ENCODE data around the gene HSPB1.
"Not testable (repeated sequence)": the region's sequence is repeated elsewhere in the genome, so short reads cannot be mapped to it uniquely, and the experiment has no call there.

Gene HSPB1

DNA sequence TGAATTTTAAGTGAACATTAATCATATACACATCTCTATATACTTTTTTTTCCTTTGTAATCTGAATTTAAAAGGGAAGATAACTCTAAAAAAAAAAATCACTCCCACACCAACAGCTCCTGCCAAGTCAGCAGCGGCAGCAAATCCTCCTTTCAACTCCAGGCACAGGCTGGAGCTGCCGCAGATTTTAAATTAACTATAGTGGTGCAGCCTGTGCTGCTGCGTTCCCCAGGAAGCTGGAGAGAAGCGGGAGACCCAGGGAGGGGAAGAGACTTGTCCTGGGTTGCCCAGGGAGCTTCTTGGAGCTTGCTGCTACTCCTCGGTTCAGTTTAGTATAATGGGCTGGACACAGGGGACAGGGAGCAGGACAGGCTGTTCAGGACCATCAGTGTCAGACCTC lies 32.6 kb upstream of the HSPB1 start:
- Histone ChIP-seq H3K9me3 (no peaks in the 10 kb centered on the region), H3K27me3 (ENCODE audit: low read depth) (no peaks in the 10 kb centered on the region), H3K36me3 (replicated peaks) (no peaks in the 10 kb centered on the region), H3K4me1 (peaks cover 5% of the 10 kb centered on the region; the same call in 1 of the 2 replicates), H3K4me3 (no peak overlapping the region)
- DNase-seq (ENCODE audit: low spot score in 2 of 2) = no peak
- in situ Hi-C loops (cut with MboI; ENCODE audit: low sequenced_read_pairs) = no loop called here

DNA sequence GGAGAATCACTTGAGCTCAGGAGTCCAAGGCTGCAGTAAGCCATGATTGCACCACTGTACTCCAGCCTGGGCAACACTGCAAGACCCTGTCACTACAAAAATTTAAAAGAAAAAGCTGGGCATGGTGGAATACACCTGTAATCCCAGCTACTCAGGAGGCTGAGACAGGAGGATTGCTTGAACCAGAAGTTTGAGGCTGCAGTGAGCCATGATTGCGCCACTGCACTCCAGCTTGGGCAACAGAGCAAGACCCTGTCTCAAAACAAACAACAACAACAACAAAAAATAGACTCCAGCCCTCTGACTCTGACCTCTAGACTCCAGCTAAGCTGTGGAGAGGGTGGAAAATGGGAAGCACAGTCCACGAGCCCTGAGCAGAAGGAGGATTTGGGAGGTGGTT lies 31.1 kb upstream of the HSPB1 start:
- H3K27me3 ChIP-seq (ENCODE audit: low read depth); H3K36me3 ChIP-seq (replicated peaks); H3K9me3 ChIP-seq; DNase-seq (ENCODE audit: low spot score in 2 of 2); H3K4me3 ChIP-seq; H3K4me1 ChIP-seq; in situ Hi-C loops (cut with MboI; ENCODE audit: low sequenced_read_pairs): not testable (repeated sequence)

DNA sequence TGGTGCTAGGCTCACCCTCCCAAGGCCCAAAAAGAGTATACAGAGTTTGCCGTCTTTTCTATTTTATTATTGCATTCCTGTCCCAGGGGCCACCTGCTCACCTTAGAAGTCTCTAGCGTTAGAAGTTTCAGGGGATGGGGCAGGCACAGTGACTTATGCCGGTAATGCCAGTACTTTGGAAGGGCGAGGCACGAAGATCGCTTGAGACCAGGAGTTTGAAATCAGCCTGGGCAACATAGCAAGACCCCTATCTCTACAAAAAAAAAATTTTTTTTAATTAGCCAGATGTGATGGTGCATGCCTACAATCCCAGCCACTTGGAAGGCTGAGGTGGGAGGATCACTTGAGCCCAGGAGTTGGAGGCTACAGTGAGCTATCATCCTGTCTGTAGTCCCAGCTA lies 30.3 kb upstream of the HSPB1 start:
- no peak overlapping the region for H3K4me3 ChIP-seq
- no peaks in the 10 kb centered on the region for H3K4me1 ChIP-seq
- H3K36me3 ChIP-seq (replicated peaks) = no peaks in the 10 kb centered on the region
- no peaks in the 10 kb centered on the region for H3K9me3 ChIP-seq
- no peak for DNase-seq (ENCODE audit: low spot score in 2 of 2)
- H3K27me3 ChIP-seq (ENCODE audit: low read depth) = no peaks in the 10 kb centered on the region
- in situ Hi-C loops (cut with MboI; ENCODE audit: low sequenced_read_pairs) = no loop called here

DNA sequence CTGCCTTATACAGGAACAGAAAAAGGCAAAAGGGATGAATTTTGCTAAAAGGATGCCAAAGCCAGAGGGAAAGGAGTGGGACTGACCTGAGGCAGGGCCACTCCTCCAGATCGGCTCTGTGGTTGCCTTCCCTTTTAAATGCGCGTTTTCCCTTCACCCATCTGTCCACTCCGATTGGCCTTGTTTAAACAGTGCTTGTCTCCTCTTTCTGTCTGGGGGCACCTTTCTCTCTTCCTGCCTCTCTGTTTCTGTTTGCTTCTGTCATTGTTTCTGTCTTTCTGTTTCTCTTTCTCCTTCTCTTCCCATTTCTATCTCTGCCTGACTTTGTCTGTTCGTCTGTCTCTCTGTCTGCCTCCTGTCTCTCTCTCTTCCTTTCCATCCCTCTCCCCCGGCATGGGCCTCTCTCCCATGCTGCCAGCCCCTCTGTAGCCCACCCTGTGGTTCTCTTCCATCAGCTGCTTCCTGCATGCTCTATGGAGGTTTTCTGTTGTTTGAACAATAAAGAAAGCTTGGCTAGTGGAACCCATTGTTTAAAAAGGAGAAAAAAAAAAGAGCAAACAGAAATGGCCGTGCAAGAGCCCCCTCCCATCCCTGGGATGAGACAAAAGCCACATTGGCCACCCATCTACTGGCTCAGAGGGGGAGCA lies 29.5 kb upstream of the HSPB1 start:
- H3K36me3 ChIP-seq (replicated peaks) = no peaks in the 10 kb centered on the region
- DNase-seq (ENCODE audit: low spot score in 2 of 2) = no peak
- H3K27me3 ChIP-seq (ENCODE audit: low read depth) = no peaks in the 10 kb centered on the region
- H3K9me3 ChIP-seq = no peaks in the 10 kb centered on the region
- in situ Hi-C loops (cut with MboI; ENCODE audit: low sequenced_read_pairs) = no loop called here
- H3K4me1 ChIP-seq = no peaks in the 10 kb centered on the region
- no peak overlapping the region for H3K4me3 ChIP-seq

DNA sequence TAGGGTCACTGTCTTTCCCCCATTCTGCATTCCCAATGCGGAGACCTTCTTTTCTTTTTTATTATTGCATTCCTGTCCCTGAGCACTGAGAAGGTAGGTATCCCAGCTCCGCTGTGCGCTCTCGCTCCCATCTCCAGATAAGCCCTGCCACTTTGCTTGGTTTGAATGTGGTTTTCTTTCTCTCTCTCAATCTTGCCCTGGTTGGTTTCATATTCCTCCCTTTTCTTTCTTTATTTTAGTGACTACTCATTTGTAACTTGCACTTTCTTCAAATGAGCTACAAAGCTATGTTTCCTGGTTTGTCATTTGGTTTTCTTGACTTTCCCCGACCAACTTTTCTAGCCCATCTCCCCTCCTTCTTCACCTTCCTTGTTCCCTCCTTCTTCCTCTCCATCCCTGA lies 29.0 kb upstream of the HSPB1 start:
- Histone ChIP-seq H3K27me3 (ENCODE audit: low read depth) (no peaks in the 10 kb centered on the region), H3K36me3 (replicated peaks) (no peaks in the 10 kb centered on the region), H3K4me3 (no peak overlapping the region), H3K4me1 (no peaks in the 10 kb centered on the region), H3K9me3 (no peaks in the 10 kb centered on the region)
- DNase-seq (ENCODE audit: low spot score in 2 of 2) = no peak
- in situ Hi-C loops (cut with MboI; ENCODE audit: low sequenced_read_pairs) = no loop called here

DNA sequence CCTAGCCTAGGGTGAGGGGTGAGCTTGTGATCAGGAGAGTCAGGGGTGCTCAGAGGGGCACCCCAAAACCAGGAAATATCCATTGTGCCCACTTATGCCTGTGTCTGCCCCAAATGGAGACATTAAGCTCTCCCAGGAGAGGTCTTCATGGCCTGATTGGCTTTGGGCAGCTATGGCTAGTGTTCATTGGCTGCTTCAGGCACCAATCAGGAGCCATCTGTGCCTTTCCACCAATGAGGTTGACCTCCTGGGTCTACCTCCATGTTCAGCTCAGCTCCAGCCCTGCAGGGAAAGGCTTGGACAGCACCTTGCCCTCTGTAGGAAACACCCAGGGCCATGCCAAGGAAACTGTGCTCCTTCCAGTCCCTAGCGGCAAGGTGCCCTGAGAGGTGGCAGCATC lies 23.9 kb upstream of the HSPB1 start:
- Histone ChIP-seq H3K9me3 (no peaks in the 10 kb centered on the region), H3K27me3 (ENCODE audit: low read depth) (no peaks in the 10 kb centered on the region), H3K4me1 (peaks cover 3% of the 10 kb centered on the region; the same call in 1 of the 2 replicates), H3K4me3 (no peak overlapping the region), H3K36me3 (replicated peaks) (no peaks in the 10 kb centered on the region)
- DNase-seq (ENCODE audit: low spot score in 2 of 2) = peak in 1 of 2 experiments; percentile 41
- in situ Hi-C loops (cut with MboI; ENCODE audit: low sequenced_read_pairs) = no loop called here

DNA sequence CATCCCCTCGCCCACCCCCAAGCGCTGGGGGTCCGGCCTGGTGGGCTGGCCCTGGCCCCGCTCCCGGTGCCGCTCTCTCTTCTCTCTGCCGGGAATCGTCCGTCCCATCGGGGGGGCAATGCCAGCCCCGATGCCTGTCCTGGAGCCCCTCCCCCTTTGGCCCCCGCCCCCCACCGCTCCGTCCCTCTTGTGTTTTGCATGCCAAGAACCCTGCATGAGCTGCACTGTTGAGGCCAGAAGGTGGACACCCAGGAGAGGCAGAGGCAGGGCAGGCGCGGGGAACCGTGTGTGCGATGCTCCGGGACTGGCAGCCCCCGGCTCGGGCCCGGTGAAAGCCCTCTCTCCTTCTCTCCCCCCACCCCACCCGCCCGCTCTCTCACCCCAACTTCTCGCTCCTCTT lies 22.1 kb upstream of the HSPB1 start:
- Histone ChIP-seq H3K4me1 (peaks cover 3% of the 10 kb centered on the region; the same call in 1 of the 2 replicates), H3K4me3 (no peak overlapping the region), H3K36me3 (replicated peaks) (0 out of 2 replicates have a peak, but pooled peaks cover 3% of the 10 kb centered on the region), H3K9me3 (no peaks in the 10 kb centered on the region), H3K27me3 (ENCODE audit: low read depth) (no peaks in the 10 kb centered on the region)
- no peak for DNase-seq (ENCODE audit: low spot score in 2 of 2)
- in situ Hi-C loops (cut with MboI; ENCODE audit: low sequenced_read_pairs) = no loop called here

DNA sequence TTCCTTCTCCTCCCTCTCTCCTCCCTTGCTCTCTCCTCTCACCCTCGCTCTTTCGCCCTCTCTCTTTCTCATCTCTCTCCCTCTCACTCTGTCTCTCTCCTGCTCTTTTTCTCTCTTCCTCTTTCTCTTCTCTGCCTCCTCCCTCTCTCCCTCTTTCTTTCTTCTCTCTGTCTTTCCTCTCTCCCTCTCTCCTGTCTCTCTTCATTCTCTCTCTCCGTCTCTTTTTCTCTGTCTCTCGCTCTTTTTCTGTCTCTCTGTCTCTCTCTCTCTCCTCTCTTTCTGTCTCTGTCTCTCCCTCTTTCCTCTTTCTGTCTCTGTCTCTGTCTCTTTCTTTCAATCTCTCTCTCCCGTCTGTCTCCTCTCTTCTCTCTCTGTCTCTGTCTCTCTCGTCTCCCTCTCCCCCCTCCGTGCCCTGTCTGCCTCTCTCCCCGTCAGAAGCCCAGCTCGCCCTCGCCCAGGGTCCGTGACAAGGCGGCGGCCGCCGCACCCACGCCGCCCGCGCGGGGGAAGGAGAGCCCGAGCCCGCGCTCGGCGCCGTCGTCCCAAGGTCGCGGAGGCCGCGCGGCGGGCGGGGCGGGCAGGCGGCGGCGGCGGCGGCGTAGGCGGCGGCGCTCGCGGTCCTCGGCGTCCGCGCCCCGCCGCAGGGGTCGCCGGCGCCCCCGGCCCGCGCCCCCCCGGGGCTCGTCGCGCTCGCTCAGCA lies 21.3 kb upstream of the HSPB1 start:
- no peaks in the 10 kb centered on the region for H3K9me3 ChIP-seq
- in situ Hi-C loops (cut with MboI; ENCODE audit: low sequenced_read_pairs) = no loop called here
- peak in 1 of 2 experiments; percentile 22 for DNase-seq (ENCODE audit: low spot score in 2 of 2)
- peak overlapping the region; percentile 18 for H3K4me3 ChIP-seq
- H3K36me3 ChIP-seq (replicated peaks) = peaks cover 10% of the 10 kb centered on the region
- peaks cover 3% of the 10 kb centered on the region; the same call in 1 of the 2 replicates for H3K4me1 ChIP-seq
- no peaks in the 10 kb centered on the region for H3K27me3 ChIP-seq (ENCODE audit: low read depth)

DNA sequence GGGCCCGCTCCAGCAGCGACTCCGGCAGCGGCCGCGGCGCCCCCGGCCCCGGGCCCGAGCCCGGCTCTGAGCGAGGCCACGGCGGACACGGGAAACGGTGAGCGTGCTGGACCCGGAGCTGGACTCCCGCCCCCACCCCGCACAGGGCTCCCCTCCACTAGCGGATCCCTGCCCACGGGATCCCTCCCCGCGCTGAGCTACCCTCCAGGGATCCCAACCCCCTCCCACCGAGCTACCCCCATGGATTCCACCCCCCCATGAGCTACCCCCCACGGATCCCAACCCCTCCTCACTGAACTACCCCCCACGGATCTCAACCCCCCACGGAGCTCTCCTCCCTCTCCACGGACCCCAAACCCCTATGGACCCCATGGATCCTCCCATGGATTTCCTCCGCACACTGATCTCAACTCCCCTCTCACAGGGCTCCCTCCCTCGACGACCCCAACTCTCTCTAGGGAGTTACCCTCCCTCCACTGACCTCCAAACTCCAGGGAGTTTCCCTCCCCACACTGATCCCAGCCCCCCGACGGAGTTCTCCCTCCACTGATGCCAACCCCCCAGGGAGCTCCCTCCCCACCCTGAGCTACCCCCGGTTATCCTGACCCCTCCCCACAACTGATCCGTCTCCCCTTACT lies 20.6 kb upstream of the HSPB1 start:
- peaks cover 3% of the 10 kb centered on the region; the same call in 1 of the 2 replicates for H3K4me1 ChIP-seq
- peak in 1 of 2 experiments; percentile 31 for DNase-seq (ENCODE audit: low spot score in 2 of 2)
- H3K36me3 ChIP-seq (replicated peaks) = peaks cover 15% of the 10 kb centered on the region
- in situ Hi-C loops (cut with MboI; ENCODE audit: low sequenced_read_pairs) = no loop called here
- no peaks in the 10 kb centered on the region for H3K9me3 ChIP-seq
- H3K4me3 ChIP-seq = peak overlapping the region; percentile 49
- no peaks in the 10 kb centered on the region for H3K27me3 ChIP-seq (ENCODE audit: low read depth)

DNA sequence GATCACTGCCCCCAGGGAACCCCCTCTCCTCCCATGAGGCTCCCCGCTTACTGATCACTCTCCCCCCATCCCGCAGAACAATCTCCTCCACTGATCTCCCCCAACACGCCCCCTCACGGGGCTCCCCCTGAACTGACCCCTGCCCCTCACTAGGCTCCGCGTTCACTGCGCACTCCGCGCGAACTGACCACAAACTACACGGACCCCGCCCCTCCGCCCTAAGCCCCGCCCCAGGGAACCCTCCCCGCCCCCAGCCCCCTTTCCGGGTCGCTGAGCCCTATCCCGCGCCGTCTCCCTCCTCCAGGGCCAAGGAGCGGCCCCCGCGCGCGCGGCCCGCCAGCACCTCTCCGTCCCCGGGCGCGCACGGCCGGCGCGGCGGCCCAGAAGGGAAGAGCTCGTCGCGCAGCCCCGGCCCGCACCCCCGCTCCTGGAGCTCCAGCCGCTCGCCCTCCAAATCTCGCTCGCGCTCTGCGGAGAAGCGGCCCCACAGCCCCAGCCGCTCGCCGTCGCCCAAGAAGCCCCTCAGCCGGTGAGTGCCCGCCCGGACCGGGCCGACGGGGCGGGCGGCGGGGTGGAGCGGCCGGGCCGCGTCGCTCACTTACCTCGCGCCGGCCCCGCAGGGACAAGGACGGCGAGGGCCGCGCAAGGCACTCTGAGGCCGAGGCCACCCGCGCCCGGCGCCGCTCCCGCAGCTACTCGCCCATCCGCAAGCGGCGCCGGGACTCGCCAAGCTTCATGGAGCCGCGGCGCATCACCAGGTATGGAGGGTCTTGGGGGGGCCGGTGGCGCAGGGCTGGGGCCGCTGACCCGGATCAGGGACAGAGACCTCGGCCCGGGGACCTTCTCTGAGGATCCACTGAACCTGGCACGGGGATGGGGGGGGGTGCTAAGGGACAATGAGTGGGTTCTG lies 19.9 kb upstream of the HSPB1 start:
- H3K9me3 ChIP-seq = no peaks in the 10 kb centered on the region
- peaks cover 15% of the 10 kb centered on the region for H3K36me3 ChIP-seq (replicated peaks)
- in situ Hi-C loops (cut with MboI; ENCODE audit: low sequenced_read_pairs) = no loop called here
- H3K27me3 ChIP-seq (ENCODE audit: low read depth) = no peaks in the 10 kb centered on the region
- H3K4me3 ChIP-seq = peak overlapping the region; percentile 49
- peaks cover 3% of the 10 kb centered on the region; the same call in 1 of the 2 replicates for H3K4me1 ChIP-seq
- DNase-seq (ENCODE audit: low spot score in 2 of 2) = peak; percentile 51 to 86

DNA sequence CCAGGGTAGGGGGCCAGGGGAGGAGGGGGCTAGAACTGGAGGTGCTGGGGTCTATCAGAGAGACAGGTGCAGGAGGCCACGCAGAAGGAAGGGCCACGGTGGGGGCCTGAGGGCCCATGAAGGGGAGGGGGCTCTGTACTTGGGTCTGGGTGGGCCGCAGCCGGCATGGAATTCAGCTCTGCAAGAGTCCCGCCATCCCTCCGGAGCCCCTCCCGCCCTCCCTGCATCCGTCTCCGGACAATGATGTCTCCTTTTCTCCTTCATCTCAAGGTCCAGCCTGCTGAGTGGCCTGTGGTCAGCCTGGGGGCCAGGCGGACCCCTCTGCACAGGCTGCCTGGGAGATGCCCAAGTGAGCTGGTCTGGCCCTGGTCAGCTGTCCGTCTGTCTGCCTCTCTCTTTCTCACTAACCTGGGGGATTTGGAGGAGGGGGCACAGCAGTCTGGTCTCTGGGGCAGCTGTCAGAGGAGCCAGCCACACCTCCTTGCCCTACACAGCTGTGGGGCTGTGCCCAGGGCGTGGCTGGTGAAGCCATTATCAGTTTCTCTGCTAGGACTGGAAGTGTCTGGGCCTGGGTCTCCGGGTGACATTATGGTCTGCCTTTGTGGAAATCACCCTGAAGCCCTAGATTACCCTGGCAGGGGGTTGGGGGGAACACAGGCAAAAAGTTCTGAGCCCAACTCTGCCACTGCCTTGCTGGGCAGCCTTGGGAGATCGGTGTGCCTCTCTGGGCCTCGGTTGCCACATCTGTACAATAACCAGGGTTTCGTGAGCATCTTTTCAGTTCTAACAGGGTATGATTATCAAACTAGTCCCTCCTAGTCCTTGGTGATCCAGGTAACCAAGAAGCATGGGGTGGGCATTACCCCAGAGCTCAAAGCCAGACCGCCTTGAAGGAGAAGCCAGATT lies 19.0 kb upstream of the HSPB1 start:
- H3K4me3 ChIP-seq = peak overlapping the region; percentile 49
- no peaks in the 10 kb centered on the region for H3K9me3 ChIP-seq
- peaks cover 3% of the 10 kb centered on the region; the same call in 1 of the 2 replicates for H3K4me1 ChIP-seq
- in situ Hi-C loops (cut with MboI; ENCODE audit: low sequenced_read_pairs) = no loop called here
- no peaks in the 10 kb centered on the region for H3K27me3 ChIP-seq (ENCODE audit: low read depth)
- no peak for DNase-seq (ENCODE audit: low spot score in 2 of 2)
- peaks cover 15% of the 10 kb centered on the region for H3K36me3 ChIP-seq (replicated peaks)

DNA sequence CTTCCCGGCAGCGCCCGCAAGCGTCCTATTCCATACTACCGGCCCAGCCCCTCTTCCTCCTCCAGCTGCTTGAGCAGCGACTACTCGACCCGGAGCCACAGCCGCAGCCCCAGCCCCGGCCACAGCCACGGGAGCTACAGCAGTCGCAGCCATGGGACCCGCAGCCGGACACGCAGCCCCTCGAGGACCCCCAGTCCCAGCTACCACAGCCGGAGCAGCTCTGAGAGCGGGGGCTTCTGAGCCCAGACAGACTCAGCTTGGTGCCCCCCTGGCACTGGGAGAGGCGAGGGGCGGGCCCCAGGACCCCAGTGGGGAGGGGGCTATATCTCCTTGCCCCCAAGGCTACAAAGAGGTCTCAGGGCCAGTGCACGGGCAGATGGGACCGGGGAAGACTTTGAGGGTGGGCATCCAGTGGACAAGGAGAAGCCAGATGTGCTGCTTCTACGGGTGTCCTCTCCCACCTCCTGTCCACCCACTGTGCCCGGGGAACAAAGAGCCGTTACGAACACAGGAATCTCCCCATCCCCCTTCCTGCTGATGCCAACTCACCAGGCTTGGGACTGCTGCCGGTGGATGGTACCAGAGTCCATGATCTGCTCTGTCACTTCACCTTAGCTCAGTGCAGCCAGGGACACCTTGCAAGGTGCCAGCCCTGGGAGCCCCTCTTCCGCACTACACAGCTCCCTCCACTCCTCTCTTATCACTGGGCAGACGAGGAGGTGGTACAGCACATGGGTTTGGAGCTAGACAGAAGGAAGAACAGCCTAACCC lies 16.7 kb upstream of the HSPB1 start:
- in situ Hi-C loops (cut with MboI; ENCODE audit: low sequenced_read_pairs) = no loop called here
- no peaks in the 10 kb centered on the region for H3K9me3 ChIP-seq
- no peak for DNase-seq (ENCODE audit: low spot score in 2 of 2)

More for the DNA sequence above, 16.7 kb upstream of the HSPB1 start:
- Histone ChIP-seq H3K27me3 (ENCODE audit: low read depth) (no peaks in the 10 kb centered on the region), H3K4me1 (peaks cover 14% of the 10 kb centered on the region), H3K36me3 (replicated peaks) (peaks cover 15% of the 10 kb centered on the region), H3K4me3 (no peak overlapping the region)

Data from HAP-1 (cell line).